Measurements from ENCODE around the gene ANKRD1.
A peak's percentile ranks its signal among the peaks of the same experiment; 100 is the strongest.
"Not testable (repeated sequence)": the region's sequence is repeated elsewhere in the genome, so short reads cannot be mapped to it uniquely, and the experiment has no call there.

ANKRD1 gene

GRCh38 chr10:90912174-90912573 lies 8.7 kb downstream of the ANKRD1 start:
- DNase-seq, result no peak

GRCh38 chr10:90911133-90912051 lies 9.5 kb downstream of the ANKRD1 start:
- DNase-seq, result no peak

GRCh38 chr10:90906596-90906995 lies 14.3 kb downstream of the ANKRD1 start:
- no peak for DNase-seq

- DNase-seq, result no peak
Measured at GRCh38 chr10:90905925-90906324, 15.0 kb downstream of the ANKRD1 start.

GRCh38 chr10:90896916-90897315 lies 24.0 kb downstream of the ANKRD1 start:
- not testable (repeated sequence) for DNase-seq

- no peak for DNase-seq
Measured at GRCh38 chr10:90893190-90893589, 27.7 kb downstream of the ANKRD1 start.

- no peak for DNase-seq
Measured at GRCh38 chr10:90890347-90890746, 30.5 kb downstream of the ANKRD1 start.

GRCh38 chr10:90889636-90890035 lies 31.3 kb downstream of the ANKRD1 start:
- no peak for DNase-seq

GRCh38 chr10:90888387-90888786 lies 32.5 kb downstream of the ANKRD1 start:
- DNase-seq, result no peak

- DNase-seq, result no peak
Measured at GRCh38 chr10:90887555-90887954, 33.3 kb downstream of the ANKRD1 start.

- no peak for DNase-seq
Measured at GRCh38 chr10:90885176-90885575, 35.7 kb downstream of the ANKRD1 start.

GRCh38 chr10:90884431-90884830 lies 36.5 kb downstream of the ANKRD1 start:
- DNase-seq, result no peak

GRCh38 chr10:90880059-90880719 lies 40.7 kb downstream of the ANKRD1 start:
- DNase-seq, result not testable (repeated sequence)

- no peak for DNase-seq
Measured at GRCh38 chr10:90879062-90879461, 41.8 kb downstream of the ANKRD1 start.

- no peak for DNase-seq
Measured at GRCh38 chr10:90872648-90873020, 48.3 kb downstream of the ANKRD1 start.

GRCh38 chr10:90871766-90872647 lies 48.9 kb downstream of the ANKRD1 start, which contains the start of gene RPP30:
TSS of gene RPP30 (plus strand) at chr10:90871974. CDS start at chr10:90871987, 13 bp downstream.
- peak; percentile 50 for DNase-seq

- DNase-seq, result no peak
Measured at GRCh38 chr10:90871279-90871765, 49.6 kb downstream of the ANKRD1 start.

- no peak for DNase-seq
Measured at GRCh38 chr10:90866050-90866598, 54.8 kb downstream of the ANKRD1 start.

GRCh38 chr10:90865401-90865800 lies 55.5 kb downstream of the ANKRD1 start:
- no peak for DNase-seq

- no peak for DNase-seq
Measured at GRCh38 chr10:90862908-90863514, 57.9 kb downstream of the ANKRD1 start.

Data from NK-92 treated with Interleukin-12 subunit alpha and Interleukin-12 subunit beta, amount 100 ng/mL, for 24 hours (cell line).